Suprapubic skin (tissue), 4 donors: ENCODE measurements around the gene PTPRN2. TPM values are rescaled to one million over a fixed set of nuclear protein-coding genes. Genes with fewer than 3 reads are reported as not detected.
"Not testable (repeated sequence)": the region's sequence is repeated elsewhere in the genome, so short reads cannot be mapped to it uniquely, and the experiment has no call there.

ENCODE experiments used
- DNase-seq, 2 donors: peaks; one replicate each; pipeline ENCODE4 v3.0.0-alpha.2; 2019; ENCODE audit warnings: low spot score in 2 of 2
- H3K27ac ChIP-seq: fragments of 200-600 bp; sonication (generic); one replicate; pipeline ENCODE4 v1.5.1; 2019
- H3K27me3 ChIP-seq: fragments of 200-600 bp; sonication (generic); one replicate; pipeline ENCODE4 v1.5.1; 2019
- H3K36me3 ChIP-seq: fragments of 200-600 bp; sonication (generic); one replicate; pipeline ENCODE4 v1.5.1; 2019
- H3K4me1 ChIP-seq: fragments of 200-600 bp; sonication (generic); one replicate; pipeline ENCODE4 v1.5.1; 2019
- H3K4me3 ChIP-seq: fragments of 200-600 bp; sonication (generic); one replicate; pipeline ENCODE4 v1.5.1; 2019; ENCODE audit warnings: mild to moderate bottlenecking
- H3K9me3 ChIP-seq: fragments of 200-600 bp; sonication (generic); one replicate; pipeline ENCODE4 v1.5.1; 2019
- CTCF ChIP-seq, 2 donors: fragments of 200-600 bp in 1 of 2; fragments of 450-650 bp in 1 of 2; sonication (generic) in 1 of 2; IDR thresholded peaks; one replicate each; pipeline ENCODE4 v1.5.1; 2016 to 2019; ENCODE audit warnings: antibody characterized with exemption in 2 of 2, mild to moderate bottlenecking in 1 of 2, moderate library complexity in 1 of 2
- EP300 ChIP-seq: sonication (generic); formaldehyde crosslinking; IDR thresholded peaks from one replicate; pipeline ENCODE4 v1.6.1; 2017; ENCODE audit warnings: antibody characterized with exemption
- POLR2A ChIP-seq, 2 donors: fragments of 450-650 bp; IDR thresholded peaks; one replicate each; pipeline ENCODE4 v1.6.1; 2017; ENCODE audit warnings: antibody characterized with exemption in 2 of 2, mild to moderate bottlenecking in 2 of 2, moderate library complexity in 2 of 2
- POLR2AphosphoS5 ChIP-seq, 3 donors: sonication (generic); formaldehyde crosslinking; IDR thresholded peaks; one replicate each; pipeline ENCODE4 v1.6.1; 2017; ENCODE audit warnings: antibody characterized with exemption in 3 of 3
- WGBS: methylation state at CpG from one replicate; pipeline ENCODE4 v1.1.5; 2018; 5-methylcytosine and 5-hydroxymethylcytosine counted together
- total RNA-seq, 4 donors: library from RNA; depleted of rRNA; stranded (reverse); fragments of >200 nt; gene quantifications; one replicate each; pipeline ENCODE4 v1.1.0, GENCODE V29; 2016

PTPRN2 gene
- total RNA-seq, 4 donors from 2014 or later, result 0.23 to 1.8 (median 1.3) TPM

- TF ChIP-seq POLR2A (IDR thresholded peaks at IDR 0.05) (no peak), EP300 (no peak), POLR2AphosphoS5 (IDR thresholded peaks at IDR 0.05) (no peak), CTCF (IDR thresholded peaks at IDR 0.05) (no peak)
- H3K36me3 ChIP-seq, result no peaks in the 10 kb centered on the region
- no peaks in the 10 kb centered on the region for H3K27me3 ChIP-seq
- no peaks in the 10 kb centered on the region for H3K9me3 ChIP-seq
- DNase-seq, result no peak
- 84% methylated on average over 2 of the region's 4 CpGs for WGBS
- no peaks in the 10 kb centered on the region for H3K4me1 ChIP-seq
- H3K27ac ChIP-seq, result no peak overlapping the region
- H3K4me3 ChIP-seq, result no peak overlapping the region
Measured at GRCh38 chr7:157941210-157941609, 646.4 kb downstream of the PTPRN2 start.

- H3K4me3 ChIP-seq, result no peak overlapping the region
- TF ChIP-seq EP300 (no peak), POLR2A (IDR thresholded peaks at IDR 0.05) (no peak), POLR2AphosphoS5 (IDR thresholded peaks at IDR 0.05) (no peak), CTCF (IDR thresholded peaks at IDR 0.05) (no peak)
- no peaks in the 10 kb centered on the region for H3K9me3 ChIP-seq
- H3K27me3 ChIP-seq, result no peaks in the 10 kb centered on the region
- H3K4me1 ChIP-seq, result no peaks in the 10 kb centered on the region
- no peak overlapping the region for H3K27ac ChIP-seq
- 78% methylated on average over 6 of the region's 7 CpGs for WGBS
- DNase-seq, result no peak
- no peaks in the 10 kb centered on the region for H3K36me3 ChIP-seq
Measured at GRCh38 chr7:157940497-157940896, 647.1 kb downstream of the PTPRN2 start.

GRCh38 chr7:157938211-157938610, 649.4 kb downstream of the PTPRN2 start:
- WGBS, result 73% methylated on average over 2 of the region's 4 CpGs

GRCh38 chr7:157937406-157937805, 650.2 kb downstream of the PTPRN2 start:
- no peak overlapping the region for H3K4me3 ChIP-seq
- WGBS, result 91% methylated on average over 16 of the region's 16 CpGs
- TF ChIP-seq EP300, result no peak
- no peak for TF ChIP-seq POLR2AphosphoS5 (IDR thresholded peaks at IDR 0.05)
- TF ChIP-seq POLR2A (IDR thresholded peaks at IDR 0.05), result no peak
- TF ChIP-seq CTCF (IDR thresholded peaks at IDR 0.05), result no peak
- H3K27me3 ChIP-seq, result no peaks in the 10 kb centered on the region
- H3K4me1 ChIP-seq, result no peaks in the 10 kb centered on the region
- no peak overlapping the region for H3K27ac ChIP-seq
- H3K36me3 ChIP-seq, result no peaks in the 10 kb centered on the region
- DNase-seq, result no peak
- peaks cover 13% of the 10 kb centered on the region for H3K9me3 ChIP-seq

More at GRCh38 chr7:157938211-157938610, 649.4 kb downstream of the PTPRN2 start:
- Histone ChIP-seq H3K4me3 (no peak overlapping the region), H3K27me3 (no peaks in the 10 kb centered on the region), H3K36me3 (no peaks in the 10 kb centered on the region), H3K4me1 (no peaks in the 10 kb centered on the region), H3K9me3 (peaks cover 5% of the 10 kb centered on the region), H3K27ac (no peak overlapping the region)
- TF ChIP-seq POLR2A (IDR thresholded peaks at IDR 0.05), result no peak
- TF ChIP-seq POLR2AphosphoS5 (IDR thresholded peaks at IDR 0.05), result no peak
- no peak for TF ChIP-seq CTCF (IDR thresholded peaks at IDR 0.05)
- TF ChIP-seq EP300, result no peak
- no peak for DNase-seq

- Histone ChIP-seq H3K4me3 (no peak overlapping the region), H3K27me3 (no peaks in the 10 kb centered on the region), H3K27ac (no peak overlapping the region), H3K9me3 (peaks cover 13% of the 10 kb centered on the region), H3K36me3 (no peaks in the 10 kb centered on the region), H3K4me1 (no peaks in the 10 kb centered on the region)
- DNase-seq, result no peak
- 87% methylated on average over 8 of the region's 8 CpGs for WGBS
- TF ChIP-seq POLR2A (IDR thresholded peaks at IDR 0.05) (no peak), CTCF (IDR thresholded peaks at IDR 0.05) (no peak), EP300 (no peak), POLR2AphosphoS5 (IDR thresholded peaks at IDR 0.05) (no peak)
Measured at GRCh38 chr7:157936976-157937375, 650.6 kb downstream of the PTPRN2 start.

GRCh38 chr7:157935721-157936120, 651.9 kb downstream of the PTPRN2 start:
- H3K4me3 ChIP-seq, H3K27me3 ChIP-seq, DNase-seq, H3K36me3 ChIP-seq, H3K4me1 ChIP-seq, H3K27ac ChIP-seq: not testable (repeated sequence)
- WGBS, result 90% methylated on average over 11 of the region's 11 CpGs
- peaks cover 13% of the 10 kb centered on the region for H3K9me3 ChIP-seq

- not testable (repeated sequence) for DNase-seq, H3K4me3 ChIP-seq, H3K36me3 ChIP-seq, H3K27ac ChIP-seq, H3K4me1 ChIP-seq
- WGBS, result 97% methylated on average over 6 of the region's 6 CpGs
- H3K27me3 ChIP-seq, result peaks cover 11% of the 10 kb centered on the region
- peaks cover 13% of the 10 kb centered on the region for H3K9me3 ChIP-seq
Measured at GRCh38 chr7:157933219-157934155, 654.1 kb downstream of the PTPRN2 start.
